Superior temporal gyrus (tissue), 1 donor: Measurements from ENCODE around the gene PLCH2.

Experiments used
- DNase-seq: peaks from one replicate; pipeline ENCODE4 v3.0.0-alpha.2; 2016; ENCODE audit errors: extremely low spot score

PLCH2 gene

DNA sequence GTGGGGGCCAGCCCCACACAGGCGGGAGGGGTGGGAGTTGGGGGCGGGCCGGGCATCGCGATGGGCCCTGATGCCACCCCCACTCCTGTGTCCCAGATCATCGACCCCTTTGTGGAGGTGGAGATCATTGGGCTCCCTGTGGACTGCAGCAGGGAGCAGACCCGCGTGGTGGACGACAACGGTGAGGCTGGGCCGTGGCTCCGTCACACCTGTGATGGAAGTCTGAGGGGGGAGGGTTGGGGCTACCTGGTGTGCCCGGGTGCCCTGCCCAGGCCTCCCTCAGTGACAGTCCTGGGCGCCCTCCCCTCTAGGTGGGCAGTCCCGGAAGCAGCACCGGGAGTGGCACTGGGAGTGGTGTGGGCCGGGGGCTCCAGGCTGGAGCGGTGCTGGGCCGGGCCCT lies 22.6 kb downstream of the PLCH2 start:
- no peak for DNase-seq

GRCh38 chr1:2499260-2499659 lies 23.2 kb downstream of the PLCH2 start:
- no peak for DNase-seq

- no peak for DNase-seq
Measured at GRCh38 chr1:2499986-2500596, 24.0 kb downstream of the PLCH2 start.

DNA sequence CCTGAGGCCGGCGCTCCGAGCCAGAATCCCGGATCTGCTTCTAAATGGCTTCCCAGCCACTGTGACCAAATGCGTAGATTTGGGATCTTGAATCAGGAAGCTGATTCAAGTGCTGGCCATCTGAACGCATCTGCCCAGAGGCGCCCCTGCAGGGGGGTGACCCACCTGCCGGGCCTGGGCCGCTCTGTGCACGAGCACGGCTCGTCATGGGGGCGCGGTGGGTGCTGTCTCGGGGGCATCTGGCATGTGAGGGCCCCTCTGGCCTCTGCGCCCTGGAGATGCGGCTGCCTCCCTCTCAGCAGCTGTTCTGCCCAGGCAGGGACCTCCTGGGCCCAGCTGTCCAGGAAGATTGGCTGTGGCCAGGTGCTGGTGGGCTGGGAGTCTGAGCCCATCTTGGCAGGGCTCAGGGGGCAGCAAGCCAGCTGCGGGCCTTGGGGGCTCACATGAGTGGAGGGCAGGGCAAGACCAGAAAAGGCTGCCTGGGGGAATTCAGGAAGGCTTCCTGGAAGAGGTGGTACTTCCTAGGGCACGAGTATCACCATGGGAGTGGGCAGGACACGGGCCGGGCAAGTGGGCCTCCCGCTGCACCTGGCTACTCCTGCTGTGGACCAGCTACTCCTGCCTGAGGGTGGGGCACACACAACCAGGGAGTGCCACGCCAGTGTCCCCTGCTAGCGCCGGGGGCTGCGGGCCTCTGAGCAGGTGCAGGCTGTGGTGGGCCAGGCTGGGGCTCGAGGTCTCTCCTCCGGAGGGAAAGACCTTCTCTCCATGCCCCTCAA lies 25.1 kb downstream of the PLCH2 start:
- no peak for DNase-seq

DNA sequence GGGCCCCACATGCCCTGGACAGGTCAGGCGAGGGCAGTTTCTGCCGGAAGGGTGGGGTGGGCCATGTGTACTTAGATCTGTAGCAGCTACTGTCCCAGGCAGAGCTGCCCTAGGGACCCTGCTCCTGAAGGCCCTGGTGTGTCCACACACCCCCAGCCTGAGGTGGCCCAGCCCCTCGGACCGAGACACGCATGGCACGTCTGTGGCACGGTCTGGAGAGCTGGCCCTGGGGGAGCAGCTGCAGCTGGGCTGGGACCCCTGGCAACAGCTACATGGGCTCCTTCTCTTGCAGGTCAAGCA lies 25.7 kb downstream of the PLCH2 start:
- no peak for DNase-seq

GRCh38 chr1:2502210-2502609 lies 26.1 kb downstream of the PLCH2 start:
- no peak for DNase-seq

- DNase-seq: no peak
Measured at GRCh38 chr1:2502661-2503553, 26.8 kb downstream of the PLCH2 start.

GRCh38 chr1:2503554-2504224 lies 27.6 kb downstream of the PLCH2 start:
- DNase-seq: no peak

- DNase-seq: no peak
Measured at GRCh38 chr1:2504225-2504948, 28.3 kb downstream of the PLCH2 start.

- no peak for DNase-seq
Measured at GRCh38 chr1:2504949-2505272, 28.8 kb downstream of the PLCH2 start.

GRCh38 chr1:2505461-2505994 lies 29.4 kb downstream of the PLCH2 start:
- no peak for DNase-seq

GRCh38 chr1:2506007-2506860 lies 30.1 kb downstream of the PLCH2 start:
- DNase-seq: no peak

GRCh38 chr1:2506901-2507565 lies 30.9 kb downstream of the PLCH2 start:
- no peak for DNase-seq

- DNase-seq: no peak
Measured at GRCh38 chr1:2507744-2508155, 31.7 kb downstream of the PLCH2 start.

DNA sequence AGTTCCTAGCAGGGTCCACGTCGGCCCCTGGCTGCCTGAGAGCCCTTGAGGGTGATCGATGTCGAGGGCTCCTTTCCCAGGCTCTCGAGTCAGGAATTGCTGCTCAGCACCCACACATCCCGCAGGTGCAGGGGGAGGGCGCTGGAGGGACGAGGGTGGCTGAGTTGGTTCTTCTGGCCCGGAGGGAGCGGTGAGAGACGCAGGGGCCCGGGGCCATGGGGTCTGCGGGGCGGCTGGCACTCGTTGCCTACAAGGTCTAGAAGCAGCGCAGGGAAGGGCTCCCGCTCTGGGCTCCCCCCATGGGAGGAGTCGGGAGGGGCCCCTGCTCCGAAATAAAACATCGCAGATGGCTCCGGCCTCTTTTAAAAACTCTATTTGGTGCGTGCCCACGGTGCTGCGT lies 32.1 kb downstream of the PLCH2 start:
- no peak for DNase-seq

GRCh38 chr1:2508751-2509150 lies 32.7 kb downstream of the PLCH2 start:
- no peak for DNase-seq

DNA sequence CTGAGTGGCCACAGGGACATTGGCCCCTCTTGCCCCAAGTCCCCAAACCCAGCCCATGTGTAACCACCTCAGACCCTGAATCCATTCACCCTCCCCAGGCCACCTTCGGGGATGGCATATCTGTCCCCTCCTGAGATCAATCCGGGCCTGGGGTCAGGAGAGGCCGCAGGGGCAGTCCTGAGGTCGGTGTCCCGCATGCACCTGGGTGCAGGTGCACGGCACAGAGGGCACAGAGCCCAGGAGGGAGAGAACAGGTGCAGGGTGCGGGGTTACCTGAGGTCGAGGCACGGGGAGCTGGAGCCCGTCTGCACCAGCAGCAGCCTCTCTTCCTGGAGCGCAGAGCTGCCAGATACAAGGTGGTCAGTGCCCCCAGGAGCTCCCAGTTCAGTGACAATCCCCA lies 33.5 kb downstream of the PLCH2 start:
- DNase-seq: no peak

- no peak for DNase-seq
Measured at GRCh38 chr1:2510366-2511155, 34.5 kb downstream of the PLCH2 start.

GRCh38 chr1:2512862-2513421 lies 36.9 kb downstream of the PLCH2 start:
- DNase-seq: no peak
